Mesenteric fat pad (tissue), 1 donor: ENCODE results near the gene STARD13. TPM values are rescaled to one million over a fixed set of nuclear protein-coding genes. Genes with fewer than 3 reads are reported as not detected.

Source experiments
- DNase-seq: peaks from one replicate; pipeline ENCODE4 v3.0.0-alpha.2; 2020; ENCODE audit warnings: low spot score
- total RNA-seq: library from RNA; stranded (reverse); fragmentation: NEBNext Ultra II Directional; extraction: Animal tissue kit (Norgen Biotek cat#: 25700); gene quantifications from one replicate; pipeline ENCODE4 v1.2.1, GENCODE V29; 2021
- donor health status: DM: yes; HTN: yes; CAD: no.

Gene STARD13
- total RNA-seq, 1 donor from 2014 or later: 59.2 TPM

DNA sequence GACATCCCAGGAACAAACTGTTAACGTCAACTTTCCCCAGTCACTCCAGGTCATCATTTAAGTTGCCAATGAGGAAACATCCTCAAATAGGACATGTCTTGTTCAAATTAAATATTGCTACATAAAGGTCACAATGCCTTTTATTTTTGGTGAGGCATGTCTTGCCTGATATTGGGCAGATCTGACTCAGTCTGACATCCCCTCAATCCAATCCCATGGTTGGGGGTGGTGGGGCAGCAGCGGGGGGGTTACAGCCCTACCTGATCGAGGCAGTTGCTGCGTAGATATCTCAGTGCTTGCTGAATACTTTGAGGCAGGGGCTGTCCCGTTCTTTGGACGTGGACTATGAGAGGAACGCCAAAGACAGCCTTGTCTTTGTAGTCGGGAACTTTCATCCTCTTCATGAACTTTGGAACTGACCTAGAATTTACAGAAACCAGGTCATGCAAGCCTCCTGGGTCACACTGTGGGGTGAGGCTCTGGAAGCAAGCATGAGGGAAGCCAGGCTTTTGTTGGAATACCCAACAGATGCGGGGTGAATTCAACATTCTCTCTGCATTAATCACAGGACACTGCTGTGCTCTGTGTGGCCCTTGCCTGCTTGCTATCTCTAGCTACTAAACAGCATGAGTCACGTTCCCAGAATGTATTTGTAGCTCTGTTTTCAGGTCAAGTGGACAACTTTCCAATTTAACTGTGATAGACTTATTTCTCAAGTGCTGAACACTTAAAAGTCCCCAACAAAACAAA is 159.6 kb downstream of the STARD13 start:
- DNase-seq: no peak

- DNase-seq: no peak
Measured at GRCh38 chr13:33123066-33123859, 162.3 kb downstream of the STARD13 start.

DNA sequence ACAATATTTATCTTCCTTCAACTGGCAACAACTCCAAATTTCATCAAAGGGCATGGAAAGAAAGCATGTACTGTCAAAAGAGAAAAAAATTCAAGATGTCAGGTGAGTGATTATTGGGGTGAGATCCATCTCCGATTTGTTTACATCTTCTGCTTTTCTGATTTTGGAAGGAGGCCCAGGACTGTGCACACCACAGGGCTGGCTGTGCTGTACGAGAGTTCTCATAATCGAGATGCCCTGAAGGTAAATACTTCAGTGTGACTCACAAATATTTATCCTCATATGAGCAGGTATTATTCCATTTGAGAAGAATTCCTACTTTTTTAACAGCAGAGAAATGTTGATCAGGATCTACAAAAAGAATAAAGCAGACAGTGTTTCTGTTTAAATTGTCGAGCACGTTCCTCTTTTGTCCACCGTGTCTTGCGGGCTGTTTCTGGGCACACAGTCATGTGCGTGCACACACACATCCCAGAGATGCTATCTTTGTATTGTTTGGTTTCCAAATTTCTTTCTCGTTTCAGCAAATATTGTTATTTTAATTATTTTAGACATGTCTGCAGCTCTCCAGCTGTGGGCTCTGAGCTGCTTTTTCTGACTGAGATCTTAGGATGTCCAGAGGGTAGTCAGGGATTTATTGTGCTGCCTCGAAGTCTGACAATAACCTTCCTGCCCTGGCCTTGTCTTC is 165.6 kb downstream of the STARD13 start:
- DNase-seq: no peak

GRCh38 chr13:33119022-33119781 is 166.4 kb downstream of the STARD13 start:
- DNase-seq: no peak

- no peak for DNase-seq
Measured at GRCh38 chr13:33116321-33117010, 169.1 kb downstream of the STARD13 start.

DNA sequence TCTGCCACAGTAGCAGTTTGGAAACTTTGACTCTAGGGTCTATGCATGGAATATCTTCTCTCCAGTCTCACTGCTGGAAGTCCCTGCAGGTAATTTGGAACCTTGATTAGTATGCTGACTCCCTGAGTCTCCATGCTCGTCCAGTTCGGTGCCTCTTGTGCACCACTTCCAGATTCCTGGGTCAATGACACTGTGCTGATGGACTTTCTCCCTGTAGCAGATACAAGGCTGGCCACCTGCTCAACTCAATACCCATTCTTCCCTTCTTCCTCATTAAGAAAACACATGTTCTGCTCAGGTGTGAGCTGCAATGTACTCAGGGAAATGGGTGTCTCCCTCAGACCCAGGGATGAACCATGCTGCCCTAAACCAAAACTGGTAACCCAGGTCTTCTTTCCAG is 170.3 kb downstream of the STARD13 start:
- no peak for DNase-seq

DNA sequence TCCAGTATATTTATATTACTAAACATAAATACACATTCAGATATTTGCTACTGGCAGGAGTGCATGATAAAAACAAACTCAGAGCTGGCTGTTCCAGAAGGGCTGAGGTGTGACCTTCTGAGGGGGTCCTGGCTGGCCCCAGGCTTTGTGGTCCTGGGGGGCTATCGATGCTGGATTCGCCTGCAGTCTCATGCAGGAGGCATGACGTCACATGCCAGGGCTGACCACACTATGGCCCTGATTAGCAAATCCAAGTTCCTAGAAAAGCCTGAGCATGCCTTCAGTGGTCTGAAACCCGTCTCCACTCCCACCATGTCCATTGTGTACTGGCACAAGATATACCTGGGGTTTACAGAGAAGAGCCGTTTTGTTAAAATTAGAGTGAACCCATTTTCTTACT is 171.4 kb downstream of the STARD13 start:
- DNase-seq: no peak

DNA sequence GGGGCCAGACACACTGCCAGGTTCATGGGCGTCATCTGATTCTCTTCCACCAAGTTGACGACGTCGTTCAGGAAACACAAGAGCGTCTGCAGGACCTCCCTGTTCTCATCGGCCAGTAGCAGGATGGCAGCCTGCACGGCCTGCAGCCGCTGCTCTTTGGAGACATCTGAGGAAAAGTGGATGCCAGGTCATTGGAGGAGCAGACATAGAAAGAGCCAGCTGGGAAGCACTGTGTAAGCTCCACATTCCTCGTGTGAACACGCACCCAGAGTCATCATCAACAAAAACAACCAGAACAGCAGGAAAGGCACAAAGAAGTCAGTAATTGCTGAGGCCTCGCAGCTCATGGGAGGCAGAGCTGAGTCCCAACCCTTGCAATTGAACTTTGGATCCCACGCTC is 172.8 kb downstream of the STARD13 start:
- DNase-seq: no peak

DNA sequence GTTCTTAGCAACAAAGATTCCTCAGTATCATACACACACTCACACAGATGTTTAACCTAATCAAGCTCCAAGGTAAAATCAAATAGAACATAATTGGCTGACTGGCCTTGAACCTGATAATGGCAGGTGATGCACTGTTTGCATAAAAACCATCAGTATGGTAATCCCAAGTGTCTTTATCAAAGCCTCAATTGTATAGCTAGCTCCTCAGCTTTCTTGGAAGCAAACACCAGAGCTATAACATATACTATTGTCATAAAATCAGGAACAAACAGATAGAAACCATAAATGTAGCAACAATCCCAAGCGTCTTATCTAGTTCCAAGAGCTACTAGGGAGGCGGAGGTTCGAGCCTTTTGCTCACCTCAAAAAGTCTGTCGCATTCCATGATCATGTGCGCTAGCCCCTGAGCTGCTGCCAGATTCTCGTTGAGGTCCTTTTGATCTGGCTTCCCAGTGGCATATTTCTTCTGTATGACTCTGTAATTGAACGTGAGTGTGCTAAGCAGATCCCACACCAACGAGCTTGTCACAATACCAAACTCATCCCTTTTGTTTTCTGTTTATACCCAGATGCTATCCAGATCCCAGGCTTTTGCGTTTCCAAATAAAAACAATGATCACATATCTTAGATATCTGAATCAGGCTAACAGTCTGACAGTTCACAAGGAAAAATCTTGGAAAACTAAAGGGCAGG is 174.0 kb downstream of the STARD13 start:
- DNase-seq: no peak

- DNase-seq: no peak
Measured at GRCh38 chr13:33110713-33111413, 174.7 kb downstream of the STARD13 start.

DNA sequence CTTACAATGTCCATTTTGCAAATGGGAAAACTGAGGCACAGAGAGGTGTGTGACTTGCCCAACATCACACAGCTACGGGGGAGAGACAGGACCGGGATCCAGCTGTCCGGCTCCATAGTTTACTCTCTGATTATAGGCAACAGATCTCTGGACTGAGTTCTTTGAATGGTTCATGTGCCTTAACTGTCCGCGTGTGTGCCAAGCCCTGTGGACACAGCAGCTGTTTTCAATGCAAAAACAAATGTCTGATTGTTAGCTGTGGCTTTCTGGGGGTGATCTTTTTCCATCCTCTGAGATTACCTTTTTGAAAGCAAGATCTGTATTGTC is 175.2 kb downstream of the STARD13 start:
- DNase-seq: no peak

DNA sequence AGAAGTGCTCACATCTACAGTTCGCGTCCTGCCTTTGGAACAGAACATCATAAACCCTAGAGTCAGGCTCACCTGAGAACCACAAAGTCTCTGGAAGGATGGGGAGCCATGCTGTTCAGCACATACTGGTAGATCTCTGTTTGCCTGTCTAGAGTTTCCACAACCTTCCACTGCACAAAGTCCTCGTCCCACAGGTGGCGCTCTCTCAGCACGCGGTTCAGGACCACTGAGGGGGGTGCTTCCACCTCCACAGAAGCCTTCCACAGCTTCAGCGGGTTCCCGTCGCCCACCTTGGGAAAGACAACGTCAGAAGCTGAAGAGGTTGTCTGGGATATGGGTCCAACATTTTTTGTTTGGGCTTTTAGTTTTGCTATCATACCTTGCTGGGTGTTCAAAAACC is 175.8 kb downstream of the STARD13 start:
- DNase-seq: no peak

GRCh38 chr13:33109271-33109697 is 176.3 kb downstream of the STARD13 start:
- DNase-seq: no peak

DNA sequence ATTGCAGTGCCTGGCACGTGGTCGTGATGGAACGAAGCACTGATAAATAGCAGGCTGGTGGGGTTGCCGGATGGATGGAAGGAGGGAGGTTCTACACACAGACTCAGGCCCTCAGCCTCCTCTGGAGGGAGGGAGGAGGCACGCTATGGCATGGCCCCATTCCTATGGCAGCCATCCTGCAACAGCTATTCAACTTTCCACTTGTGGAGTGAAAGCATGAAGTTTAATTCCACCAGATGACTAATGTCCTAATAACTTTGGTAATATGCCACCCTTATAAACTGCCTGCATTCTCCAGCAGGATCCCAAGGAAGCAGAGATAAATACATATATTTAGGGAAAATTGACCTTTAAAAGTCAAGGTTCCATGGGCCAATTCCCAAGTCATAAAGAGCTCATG is 176.9 kb downstream of the STARD13 start:
- DNase-seq: no peak

DNA sequence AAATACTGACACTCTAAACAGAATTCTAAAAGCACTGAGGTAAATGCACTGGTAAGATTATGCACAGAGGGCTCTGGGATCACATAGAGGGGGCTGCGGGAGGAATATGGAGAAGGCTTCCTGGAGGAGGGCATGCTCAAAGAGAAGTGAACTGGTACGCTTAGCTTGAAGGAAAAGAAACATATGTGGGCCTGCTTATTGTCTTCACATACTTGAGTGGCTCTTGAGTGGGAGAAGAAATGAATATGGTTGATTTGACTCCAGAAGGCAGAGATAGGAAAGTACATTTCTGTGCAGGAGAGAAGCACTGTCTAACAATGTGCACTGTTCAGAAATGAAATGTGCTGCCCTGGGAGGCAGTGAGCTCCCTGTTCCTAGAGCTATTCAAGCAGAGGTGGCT is 178.2 kb downstream of the STARD13 start:
- DNase-seq: no peak

DNA sequence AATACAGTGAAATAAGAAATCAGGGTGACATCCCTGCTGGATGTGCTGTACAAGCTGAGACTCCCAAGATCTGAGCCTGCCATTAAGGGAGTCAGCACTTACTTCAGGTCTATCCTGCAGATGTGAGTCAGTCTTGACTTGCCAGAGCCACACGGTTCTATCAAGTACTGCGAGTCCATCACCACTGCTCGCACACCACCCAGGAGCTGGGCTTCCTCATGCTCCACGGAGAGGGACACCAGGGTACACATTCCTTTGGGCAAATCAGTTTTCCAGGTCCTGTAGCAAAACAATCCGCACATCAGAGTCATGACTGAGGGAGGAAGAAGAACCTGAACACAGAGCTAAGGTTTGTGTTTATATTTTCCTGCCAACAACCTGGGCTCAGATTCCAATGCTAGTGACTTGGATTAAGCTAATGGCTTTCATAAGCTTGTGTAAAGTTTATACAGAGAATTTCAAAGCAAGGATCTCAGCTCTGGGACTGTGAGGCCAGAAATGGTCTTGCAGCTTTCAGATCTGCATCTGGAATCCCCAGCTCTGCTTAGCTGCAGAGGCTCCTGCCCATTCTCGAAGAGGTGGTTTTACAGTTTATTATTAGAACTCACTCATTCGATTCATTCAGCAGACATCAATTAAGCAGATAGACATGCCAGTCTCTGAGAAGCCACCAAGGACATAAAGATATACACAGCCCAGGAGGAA is 178.7 kb downstream of the STARD13 start:
- no peak for DNase-seq

DNA sequence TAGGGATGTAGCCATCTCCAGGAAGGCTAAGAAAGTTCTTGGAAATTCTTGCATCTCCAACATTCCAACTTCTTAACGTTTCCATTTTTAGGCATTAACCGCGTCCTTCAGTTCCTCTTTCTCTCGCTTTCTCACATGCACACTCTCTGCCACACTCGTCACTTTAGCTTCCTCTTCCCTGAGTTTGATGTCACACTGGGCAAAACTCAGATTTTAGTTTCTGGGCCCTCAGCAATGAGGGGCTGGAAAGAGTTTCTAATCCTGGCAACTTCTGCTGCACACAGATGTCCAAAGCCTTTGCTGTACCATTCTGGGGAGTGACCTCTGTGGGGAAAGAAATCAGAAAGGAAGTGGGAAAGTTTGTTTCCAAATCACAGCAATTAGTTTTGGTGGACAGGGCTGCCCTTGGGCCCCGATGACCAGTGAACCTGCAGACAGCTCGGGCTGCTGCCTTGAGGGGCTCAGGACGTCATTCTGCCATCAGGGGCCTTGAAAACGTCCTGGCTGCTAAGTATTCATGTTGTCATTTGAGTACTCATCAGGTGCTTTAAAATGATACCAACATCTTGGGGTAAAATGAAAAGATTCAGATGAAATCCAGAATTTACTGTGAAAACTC is 180.1 kb downstream of the STARD13 start:
- no peak for DNase-seq

DNA sequence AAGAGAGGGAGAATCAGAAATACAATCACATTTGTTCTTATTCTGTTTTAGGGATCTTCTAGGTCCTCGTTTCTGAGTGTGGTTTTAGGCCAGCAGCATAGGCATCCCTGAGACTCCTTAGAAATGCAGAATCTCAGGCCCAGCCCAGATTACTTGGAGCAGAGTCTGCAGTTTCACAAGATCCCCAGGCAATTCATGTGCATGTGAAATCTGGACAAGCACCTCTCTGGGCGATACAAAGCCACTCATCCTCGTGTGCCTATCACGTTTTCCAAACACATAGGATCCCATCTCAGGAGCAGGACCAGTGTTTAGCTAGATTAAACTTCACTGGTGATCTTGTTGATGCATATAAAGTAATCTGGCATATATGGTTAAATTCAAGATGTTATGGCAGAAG is 182.1 kb downstream of the STARD13 start:
- DNase-seq: no peak

- DNase-seq: no peak
Measured at GRCh38 chr13:33101835-33102234, 183.7 kb downstream of the STARD13 start.
